Left hindlimb (tissue), 1 donor: Measurements from ENCODE around the gene MAGEA9.
"Not testable (repeated sequence)": the region's sequence is repeated elsewhere in the genome, so short reads cannot be mapped to it uniquely, and the experiment has no call there.

Experiments used
- DNase-seq: peaks from one replicate; pipeline ENCODE4 v3.0.0-alpha.2; 2018

The MAGEA9 gene

GRCh38 chrX:149781727-149782126 lies at the start of gene MAGEA9:
MAGEA9 (plus strand) TSS chrX:149781930; CDS start chrX:149786211, 4,281 bp downstream.
- not testable (repeated sequence) for DNase-seq

GRCh38 chrX:149742269-149742668 lies 39.5 kb upstream of the MAGEA9 start:
- not testable (repeated sequence) for DNase-seq

- DNase-seq = not testable (repeated sequence)
Measured at GRCh38 chrX:149746390-149747007, 35.2 kb upstream of the MAGEA9 start.

- no peak for DNase-seq
Measured at GRCh38 chrX:149757206-149758067, 24.3 kb upstream of the MAGEA9 start.

GRCh38 chrX:149758068-149758714 lies 23.5 kb upstream of the MAGEA9 start:
- no peak for DNase-seq

- not testable (repeated sequence) for DNase-seq
Measured at GRCh38 chrX:149758715-149759078, 23.0 kb upstream of the MAGEA9 start.

- DNase-seq = no peak
Measured at GRCh38 chrX:149759824-149760223, 21.9 kb upstream of the MAGEA9 start.

- no peak for DNase-seq
Measured at GRCh38 chrX:149760965-149761364, 20.8 kb upstream of the MAGEA9 start.

GRCh38 chrX:149761858-149762674 lies 19.7 kb upstream of the MAGEA9 start:
- DNase-seq = not testable (repeated sequence)

- no peak for DNase-seq
Measured at GRCh38 chrX:149762696-149763614, 18.8 kb upstream of the MAGEA9 start.

- DNase-seq = not testable (repeated sequence)
Measured at GRCh38 chrX:149770344-149770743, 11.4 kb upstream of the MAGEA9 start.

- not testable (repeated sequence) for DNase-seq
Measured at GRCh38 chrX:149773026-149773425, 8.7 kb upstream of the MAGEA9 start.

- DNase-seq = not testable (repeated sequence)
Measured at GRCh38 chrX:149773768-149774167, 8.0 kb upstream of the MAGEA9 start, which contains the start of gene HSFX1. HSFX1 (plus strand) TSS chrX:149774068; CDS start chrX:149774682, 614 bp downstream.

- not testable (repeated sequence) for DNase-seq
Measured at GRCh38 chrX:149777999-149778398, 3.7 kb upstream of the MAGEA9 start.

GRCh38 chrX:149795531-149795930 lies 13.8 kb downstream of the MAGEA9 start:
- not testable (repeated sequence) for DNase-seq

GRCh38 chrX:149799095-149799714 lies 17.5 kb downstream of the MAGEA9 start:
- no peak for DNase-seq

- no peak for DNase-seq
Measured at GRCh38 chrX:149799938-149800337, 18.2 kb downstream of the MAGEA9 start.

- DNase-seq = no peak
Measured at GRCh38 chrX:149803458-149804062, 21.8 kb downstream of the MAGEA9 start.

GRCh38 chrX:149804102-149804501 lies 22.4 kb downstream of the MAGEA9 start:
- DNase-seq = no peak

- no peak for DNase-seq
Measured at GRCh38 chrX:149807747-149808458, 26.2 kb downstream of the MAGEA9 start.
